ENCODE measurements around the gene GPBP1L1.

The GPBP1L1 gene

GRCh38 chr1:45668526-45668925 is 17.8 kb downstream of the GPBP1L1 start:
- H3K27ac ChIP-seq (ENCODE audit: extremely low read depth, low read depth, low read length): no peak overlapping the region
- POLR2A ChIA-PET: interaction anchor here (1.5 kb wide), 1 partner anchor 18 kb away, joined by 4 read pairs; the partner anchor contains the start of gene GPBP1L1
- no peak overlapping the region for H3K4me3 ChIP-seq (ENCODE audit: low read depth, low read length)
- no peaks in the 10 kb centered on the region for H3K4me1 ChIP-seq (ENCODE audit: control insufficient read depth, insufficient read depth, low read length)
- TF ChIP-seq ZNF214 (tag by site-specific recombination; IDR thresholded peaks at IDR 0.05; ENCODE audit: borderline replicate concordance) (peak; percentile 96), ZNF837 (tag by site-specific recombination; IDR thresholded peaks at IDR 0.05) (no peak)
- no peaks in the 10 kb centered on the region; a peak in 1 of 3 replicates for H3K36me3 ChIP-seq (ENCODE audit: control insufficient read depth in 2 of 2, insufficient read depth in 1 of 2, low read length in 2 of 2)
- no peaks in the 10 kb centered on the region for H3K9me3 ChIP-seq (ENCODE audit: control insufficient read depth, insufficient read depth, low read depth, low read length)
- CTCF ChIA-PET: no interaction called here

GRCh38 chr1:45667321-45668111 is 18.8 kb downstream of the GPBP1L1 start:
- Histone ChIP-seq H3K36me3 (ENCODE audit: control insufficient read depth in 2 of 2, insufficient read depth in 1 of 2, low read length in 2 of 2) (no peaks in the 10 kb centered on the region; a peak in 1 of 3 replicates), H3K4me1 (ENCODE audit: control insufficient read depth, insufficient read depth, low read length) (no peaks in the 10 kb centered on the region), H3K27ac (ENCODE audit: extremely low read depth, low read depth, low read length) (no peak overlapping the region), H3K4me3 (ENCODE audit: low read depth, low read length) (no peak overlapping the region), H3K9me3 (ENCODE audit: control insufficient read depth, insufficient read depth, low read depth, low read length) (no peaks in the 10 kb centered on the region)
- TF ChIP-seq ZNF394 (tag by site-specific recombination; IDR thresholded peaks at IDR 0.05; ENCODE audit: borderline replicate concordance) (no peak), TSHZ1 (tag by site-specific recombination; IDR thresholded peaks at IDR 0.05; ENCODE audit: borderline replicate concordance) (no peak), ZNF561 (tag by site-specific recombination; IDR thresholded peaks at IDR 0.05; ENCODE audit: borderline replicate concordance) (no peak), HOXC10 (CRISPR knock-in tag; IDR thresholded peaks at IDR 0.05) (no peak), ZNF596 (tag by site-specific recombination; IDR thresholded peaks at IDR 0.05) (no peak), ZNF138 (tag by site-specific recombination; IDR thresholded peaks at IDR 0.05; ENCODE audit: borderline replicate concordance) (no peak), ZNF560 (tag by site-specific recombination; IDR thresholded peaks at IDR 0.05; ENCODE audit: borderline replicate concordance) (no peak), ZNF843 (tag by site-specific recombination; IDR thresholded peaks at IDR 0.05) (no peak), ZNF548 (tag by site-specific recombination; IDR thresholded peaks at IDR 0.05) (no peak)
- POLR2A ChIA-PET: no interaction called here
- CTCF ChIA-PET: no interaction called here

- ChIA-PET CTCF (interaction anchor here (0.7 kb wide), 1 partner anchor 28 kb away, joined by 3 read pairs; no protein-coding TSS in a partner anchor), POLR2A (no interaction called here)
- H3K9me3 ChIP-seq (ENCODE audit: control insufficient read depth, insufficient read depth, low read depth, low read length): no peaks in the 10 kb centered on the region
- H3K4me1 ChIP-seq (ENCODE audit: control insufficient read depth, insufficient read depth, low read length): no peaks in the 10 kb centered on the region
- H3K27ac ChIP-seq (ENCODE audit: extremely low read depth, low read depth, low read length): no peak overlapping the region
- H3K36me3 ChIP-seq (ENCODE audit: control insufficient read depth in 2 of 2, insufficient read depth in 1 of 2, low read length in 2 of 2): no peaks in the 10 kb centered on the region; a peak in 1 of 3 replicates
- no peak overlapping the region for H3K4me3 ChIP-seq (ENCODE audit: low read depth, low read length)
- TF ChIP-seq ZNF214 (tag by site-specific recombination; IDR thresholded peaks at IDR 0.05; ENCODE audit: borderline replicate concordance) (no peak), GLIS1 (tag by site-specific recombination; IDR thresholded peaks at IDR 0.05) (no peak), ZSCAN30 (tag by site-specific recombination; IDR thresholded peaks at IDR 0.05) (no peak), ZNF629 (tag by site-specific recombination; IDR thresholded peaks at IDR 0.05) (no peak), ZBTB10 (tag by site-specific recombination; IDR thresholded peaks at IDR 0.05) (no peak), PBX3 (CRISPR knock-in tag; IDR thresholded peaks at IDR 0.05) (no peak), SALL2 (tag by site-specific recombination; IDR thresholded peaks at IDR 0.05; ENCODE audit: borderline replicate concordance) (no peak), ZNF2 (tag by site-specific recombination; IDR thresholded peaks at IDR 0.05) (no peak)
Measured at GRCh38 chr1:45666836-45667235, 19.5 kb downstream of the GPBP1L1 start.

Measured in HEK293 (cell line).